SK-N-MC (cell line): ENCODE results near the gene GK2.

Experiments used
- EZH2 ChIP-seq: fragments of 200-600 bp; sonication (generic); IDR thresholded peaks from one replicate; pipeline ENCODE4 v1.6.1; 2017; ENCODE audit warnings: antibody characterized with exemption
- FOXP2 ChIP-seq: optimal IDR thresholded peaks from 2 replicates; pipeline ENCODE3; 2011; ENCODE audit warnings: mild to moderate bottlenecking, moderate library complexity; ENCODE audit not compliant: insufficient read depth; ENCODE audit errors: extremely low read length, control extremely low read depth
- POLR2AphosphoS5 ChIP-seq: IDR thresholded peaks from 2 replicates; pipeline ENCODE4 v1.6.1; 2012; ENCODE audit warnings: mild to moderate bottlenecking, low read depth, low read length, borderline replicate concordance

DNA sequence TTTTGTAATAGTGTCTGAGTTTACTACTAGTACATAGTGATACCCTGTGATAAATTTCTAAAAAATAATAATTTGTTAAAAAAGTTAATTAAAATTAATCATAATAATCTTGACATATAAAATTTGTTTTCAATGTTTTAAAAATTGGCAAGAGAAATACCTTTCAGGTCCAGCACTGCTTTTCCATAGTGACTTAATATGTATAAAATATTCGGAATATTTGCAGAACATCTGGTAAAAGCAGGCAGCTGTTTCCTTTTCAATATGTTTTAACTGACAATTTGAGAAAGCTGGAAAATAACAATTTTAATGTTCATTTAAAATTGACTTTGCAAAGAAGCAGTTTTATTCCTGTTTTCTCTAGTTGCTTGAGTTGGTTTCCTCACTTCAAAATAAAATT is 17.6 kb upstream of the GK2 start:
- TF ChIP-seq POLR2AphosphoS5: no peak
- TF ChIP-seq EZH2: no peak
- TF ChIP-seq FOXP2: no peak
